ENCODE results near the gene DOC2B.

Gene DOC2B

DNA sequence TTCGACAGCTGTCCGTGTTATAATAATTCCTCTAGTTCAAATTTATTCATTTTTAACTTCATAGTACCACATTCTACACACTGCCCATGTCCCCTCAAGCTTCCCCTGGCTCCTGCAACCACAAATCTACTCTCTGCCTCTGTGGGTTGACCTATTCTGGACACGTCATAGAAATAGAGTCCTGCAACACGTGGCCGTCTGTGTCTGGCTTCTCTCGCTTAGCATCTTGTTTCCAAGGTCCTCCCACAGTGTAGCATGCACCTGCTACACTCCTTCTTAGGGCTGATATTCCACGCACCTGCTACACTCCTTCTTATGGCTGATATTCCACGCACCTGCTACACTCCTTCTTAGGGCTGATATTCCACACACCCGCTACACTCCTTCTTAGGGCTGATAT is 27.6 kb downstream of the DOC2B start:
- TF ChIP-seq KLF9 (tag by site-specific recombination; IDR thresholded peaks at IDR 0.05; ENCODE audit: low read depth) (no peak), MEIS1 (CRISPR knock-in tag; IDR thresholded peaks at IDR 0.05; ENCODE audit: borderline replicate concordance) (no peak), ZNF596 (tag by site-specific recombination; IDR thresholded peaks at IDR 0.05) (no peak), ZNF600 (tag by site-specific recombination; IDR thresholded peaks at IDR 0.05) (no peak), ZNF747 (tag by site-specific recombination; IDR thresholded peaks at IDR 0.05) (no peak), HOXD13 (CRISPR knock-in tag; IDR thresholded peaks at IDR 0.05; ENCODE audit: borderline replicate concordance) (no peak), ZNF658 (tag by site-specific recombination; IDR thresholded peaks at IDR 0.05) (no peak), ZNF19 (tag by site-specific recombination; IDR thresholded peaks at IDR 0.05; ENCODE audit: low read depth) (no peak), ZNF624 (tag by site-specific recombination; IDR thresholded peaks at IDR 0.05) (no peak), ZNF701 (tag by site-specific recombination; IDR thresholded peaks at IDR 0.05) (no peak), ZNF660 (tag by site-specific recombination; IDR thresholded peaks at IDR 0.05) (no peak)
- TF ChIP-seq, protein P1, sequence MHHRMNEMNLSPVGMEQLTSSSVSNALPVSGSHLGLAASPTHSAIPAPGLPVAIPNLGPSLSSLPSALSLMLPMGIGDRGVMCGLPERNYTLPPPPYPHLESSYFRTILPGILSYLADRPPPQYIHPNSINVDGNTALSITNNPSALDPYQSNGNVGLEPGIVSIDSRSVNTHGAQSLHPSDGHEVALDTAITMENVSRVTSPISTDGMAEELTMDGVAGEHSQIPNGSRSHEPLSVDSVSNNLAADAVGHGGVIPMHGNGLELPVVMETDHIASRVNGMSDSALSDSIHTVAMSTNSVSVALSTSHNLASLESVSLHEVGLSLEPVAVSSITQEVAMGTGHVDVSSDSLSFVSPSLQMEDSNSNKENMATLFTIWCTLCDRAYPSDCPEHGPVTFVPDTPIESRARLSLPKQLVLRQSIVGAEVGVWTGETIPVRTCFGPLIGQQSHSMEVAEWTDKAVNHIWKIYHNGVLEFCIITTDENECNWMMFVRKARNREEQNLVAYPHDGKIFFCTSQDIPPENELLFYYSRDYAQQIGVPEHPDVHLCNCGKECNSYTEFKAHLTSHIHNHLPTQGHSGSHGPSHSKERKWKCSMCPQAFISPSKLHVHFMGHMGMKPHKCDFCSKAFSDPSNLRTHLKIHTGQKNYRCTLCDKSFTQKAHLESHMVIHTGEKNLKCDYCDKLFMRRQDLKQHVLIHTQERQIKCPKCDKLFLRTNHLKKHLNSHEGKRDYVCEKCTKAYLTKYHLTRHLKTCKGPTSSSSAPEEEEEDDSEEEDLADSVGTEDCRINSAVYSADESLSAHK (tag by site-specific recombination; IDR thresholded peaks at IDR 0.05): no peak
- TF ChIP-seq, protein P2, sequence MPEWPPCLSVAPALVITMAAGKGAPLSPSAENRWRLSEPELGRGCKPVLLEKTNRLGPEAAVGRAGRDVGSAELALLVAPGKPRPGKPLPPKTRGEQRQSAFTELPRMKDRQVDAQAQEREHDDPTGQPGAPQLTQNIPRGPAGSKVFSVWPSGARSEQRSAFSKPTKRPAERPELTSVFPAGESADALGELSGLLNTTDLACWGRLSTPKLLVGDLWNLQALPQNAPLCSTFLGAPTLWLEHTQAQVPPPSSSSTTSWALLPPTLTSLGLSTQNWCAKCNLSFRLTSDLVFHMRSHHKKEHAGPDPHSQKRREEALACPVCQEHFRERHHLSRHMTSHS (tag by site-specific recombination; IDR thresholded peaks at IDR 0.05): no peak
- TF ChIP-seq, protein P3, sequence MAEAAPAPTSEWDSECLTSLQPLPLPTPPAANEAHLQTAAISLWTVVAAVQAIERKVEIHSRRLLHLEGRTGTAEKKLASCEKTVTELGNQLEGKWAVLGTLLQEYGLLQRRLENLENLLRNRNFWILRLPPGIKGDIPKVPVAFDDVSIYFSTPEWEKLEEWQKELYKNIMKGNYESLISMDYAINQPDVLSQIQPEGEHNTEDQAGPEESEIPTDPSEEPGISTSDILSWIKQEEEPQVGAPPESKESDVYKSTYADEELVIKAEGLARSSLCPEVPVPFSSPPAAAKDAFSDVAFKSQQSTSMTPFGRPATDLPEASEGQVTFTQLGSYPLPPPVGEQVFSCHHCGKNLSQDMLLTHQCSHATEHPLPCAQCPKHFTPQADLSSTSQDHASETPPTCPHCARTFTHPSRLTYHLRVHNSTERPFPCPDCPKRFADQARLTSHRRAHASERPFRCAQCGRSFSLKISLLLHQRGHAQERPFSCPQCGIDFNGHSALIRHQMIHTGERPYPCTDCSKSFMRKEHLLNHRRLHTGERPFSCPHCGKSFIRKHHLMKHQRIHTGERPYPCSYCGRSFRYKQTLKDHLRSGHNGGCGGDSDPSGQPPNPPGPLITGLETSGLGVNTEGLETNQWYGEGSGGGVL (tag by site-specific recombination; IDR thresholded peaks at IDR 0.05): no peak
- TF ChIP-seq, protein P4, sequence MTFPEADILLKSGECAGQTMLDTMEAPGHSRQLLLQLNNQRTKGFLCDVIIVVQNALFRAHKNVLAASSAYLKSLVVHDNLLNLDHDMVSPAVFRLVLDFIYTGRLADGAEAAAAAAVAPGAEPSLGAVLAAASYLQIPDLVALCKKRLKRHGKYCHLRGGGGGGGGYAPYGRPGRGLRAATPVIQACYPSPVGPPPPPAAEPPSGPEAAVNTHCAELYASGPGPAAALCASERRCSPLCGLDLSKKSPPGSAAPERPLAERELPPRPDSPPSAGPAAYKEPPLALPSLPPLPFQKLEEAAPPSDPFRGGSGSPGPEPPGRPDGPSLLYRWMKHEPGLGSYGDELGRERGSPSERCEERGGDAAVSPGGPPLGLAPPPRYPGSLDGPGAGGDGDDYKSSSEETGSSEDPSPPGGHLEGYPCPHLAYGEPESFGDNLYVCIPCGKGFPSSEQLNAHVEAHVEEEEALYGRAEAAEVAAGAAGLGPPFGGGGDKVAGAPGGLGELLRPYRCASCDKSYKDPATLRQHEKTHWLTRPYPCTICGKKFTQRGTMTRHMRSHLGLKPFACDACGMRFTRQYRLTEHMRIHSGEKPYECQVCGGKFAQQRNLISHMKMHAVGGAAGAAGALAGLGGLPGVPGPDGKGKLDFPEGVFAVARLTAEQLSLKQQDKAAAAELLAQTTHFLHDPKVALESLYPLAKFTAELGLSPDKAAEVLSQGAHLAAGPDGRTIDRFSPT (tag by site-specific recombination; IDR thresholded peaks at IDR 0.05): no peak
- ChIA-PET CTCF (interaction anchor here (2.3 kb wide), 1 partner anchor 547 kb away, joined by 5 read pairs; no protein-coding TSS in a partner anchor), POLR2A (no interaction called here)
- no peak overlapping the region for H3K27ac ChIP-seq (ENCODE audit: extremely low read depth, low read depth, low read length)
- H3K4me1 ChIP-seq (ENCODE audit: control insufficient read depth, insufficient read depth, low read length): no peaks in the 10 kb centered on the region
- no peaks in the 10 kb centered on the region for H3K9me3 ChIP-seq (ENCODE audit: control insufficient read depth, insufficient read depth, low read depth, low read length)
- no peaks in the 10 kb centered on the region for H3K36me3 ChIP-seq (ENCODE audit: control insufficient read depth in 2 of 2, insufficient read depth in 1 of 2, low read length in 2 of 2)
- no peak overlapping the region for H3K4me3 ChIP-seq (ENCODE audit: low read depth, low read length)

DNA sequence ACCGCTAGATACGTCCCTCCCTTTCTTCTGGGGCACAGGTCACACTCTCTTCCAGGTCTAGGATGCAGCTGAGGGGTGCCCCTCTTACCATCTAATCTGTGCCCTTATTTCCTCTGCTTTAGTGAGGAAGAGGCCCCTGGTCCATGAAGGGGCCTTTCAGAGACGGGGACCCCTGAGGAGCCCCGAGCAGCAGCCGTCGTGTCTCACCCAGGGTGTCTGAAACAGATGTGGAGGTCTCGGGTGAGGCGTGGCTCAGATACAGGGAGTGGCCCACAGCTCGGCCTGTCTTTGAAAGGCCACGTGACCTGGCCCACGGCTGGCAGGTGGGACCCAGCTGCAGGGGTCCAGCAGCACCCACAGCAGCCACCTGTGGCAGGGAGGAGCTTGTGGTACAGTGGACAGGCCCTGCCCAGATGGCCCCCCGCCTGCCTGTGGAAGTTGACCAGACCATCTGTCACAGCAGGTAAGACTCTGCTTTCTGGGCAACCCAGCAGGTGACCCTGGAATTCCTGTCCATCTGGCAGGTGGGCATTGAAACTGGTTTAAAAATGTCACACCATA is 28.5 kb downstream of the DOC2B start:
- Histone ChIP-seq H3K4me1 (ENCODE audit: control insufficient read depth, insufficient read depth, low read length) (no peaks in the 10 kb centered on the region), H3K9me3 (ENCODE audit: control insufficient read depth, insufficient read depth, low read depth, low read length) (no peaks in the 10 kb centered on the region), H3K4me3 (ENCODE audit: low read depth, low read length) (no peak overlapping the region), H3K27ac (ENCODE audit: extremely low read depth, low read depth, low read length) (no peak overlapping the region), H3K36me3 (ENCODE audit: control insufficient read depth in 2 of 2, insufficient read depth in 1 of 2, low read length in 2 of 2) (no peaks in the 10 kb centered on the region)
- CTCF ChIA-PET: interaction anchor here (1.0 to 2.3 kb wide), 3 partner anchors 9 to 548 kb away, joined by 3 to 8 read pairs (median 5); no protein-coding TSS in a partner anchor
- POLR2A ChIA-PET: no interaction called here
- TF ChIP-seq MEIS1 (CRISPR knock-in tag; IDR thresholded peaks at IDR 0.05; ENCODE audit: borderline replicate concordance) (no peak), ZNF830 (tag by site-specific recombination; IDR thresholded peaks at IDR 0.05; ENCODE audit: low read depth) (no peak), ZNF629 (tag by site-specific recombination; IDR thresholded peaks at IDR 0.05) (0 out of 2 replicates have a peak, but pooled peaks have one; percentile 2), KLF7 (tag by site-specific recombination; IDR thresholded peaks at IDR 0.05; ENCODE audit: borderline replicate concordance) (no peak), BCL11A (tag by site-specific recombination; IDR thresholded peaks at IDR 0.05; ENCODE audit: low read depth) (no peak), ZNF626 (tag by site-specific recombination; IDR thresholded peaks at IDR 0.05) (no peak)

Measured in HEK293 (cell line).